Stimulated activated CD8-positive, alpha-beta memory T cell treated with anti-CD3 and anti-CD28 coated beads, Interleukin-4, amount 100 ng/mL, for 4 hours (primary cell): ENCODE data around the gene RAET1L.
"Not testable (repeated sequence)": the region's sequence is repeated elsewhere in the genome, so short reads cannot be mapped to it uniquely, and the experiment has no call there.

Experiments used
- DNase-seq, 2 donors: peaks; one replicate each; pipeline ENCODE4 v3.0.0-alpha.2; 2020; ENCODE audit warnings: low read depth in 2 of 2, low spot score in 1 of 2

Gene RAET1L

GRCh38 chr6:150018846-150019580, 6.3 kb downstream of the RAET1L start:
- DNase-seq: no peak

- DNase-seq: not testable (repeated sequence)
These were observed 8.2 kb downstream of the RAET1L start for GRCh38 chr6:150017186-150017521.

DNA sequence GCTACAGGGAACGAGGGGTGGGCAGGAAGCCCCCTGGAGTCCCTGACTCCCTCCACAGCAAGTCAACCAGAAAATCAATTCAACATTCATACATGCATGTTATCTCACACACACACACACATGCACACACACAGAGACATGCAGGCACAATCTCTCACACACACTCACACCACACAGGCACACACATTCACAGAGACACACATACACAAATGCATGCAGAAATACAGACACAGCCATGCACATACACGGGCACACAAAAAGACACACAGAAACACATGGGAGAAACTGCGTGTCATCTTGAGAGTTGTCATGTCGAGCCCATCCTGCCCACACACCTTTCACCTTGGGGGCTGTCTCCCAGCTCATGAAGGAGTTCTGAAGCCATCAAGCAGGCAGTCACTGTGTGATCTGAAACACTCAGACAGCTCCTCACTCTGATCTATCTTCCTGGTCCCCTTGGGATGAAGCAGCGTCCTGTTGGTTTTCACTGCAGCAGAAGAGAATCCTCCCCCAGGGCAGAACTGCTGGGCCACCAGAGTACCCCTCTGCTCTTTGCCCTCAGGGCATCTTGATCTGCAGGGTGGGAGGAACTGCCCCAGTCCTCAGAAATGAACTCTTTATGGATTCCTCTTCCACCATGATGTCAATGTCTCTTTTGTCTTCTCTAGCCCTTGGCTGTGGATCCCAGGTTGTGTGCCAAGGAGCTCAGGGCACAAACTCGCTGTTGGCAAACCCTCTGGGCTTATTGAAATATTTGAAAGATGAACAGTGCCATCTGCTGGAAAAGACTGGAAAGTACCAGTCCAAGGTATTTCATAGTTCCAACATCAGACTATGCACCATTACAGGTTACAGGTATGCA, 8.8 kb downstream of the RAET1L start:
- no peak for DNase-seq

- DNase-seq: not testable (repeated sequence)
These were observed 9.9 kb downstream of the RAET1L start for GRCh38 chr6:150015281-150016001.

DNA sequence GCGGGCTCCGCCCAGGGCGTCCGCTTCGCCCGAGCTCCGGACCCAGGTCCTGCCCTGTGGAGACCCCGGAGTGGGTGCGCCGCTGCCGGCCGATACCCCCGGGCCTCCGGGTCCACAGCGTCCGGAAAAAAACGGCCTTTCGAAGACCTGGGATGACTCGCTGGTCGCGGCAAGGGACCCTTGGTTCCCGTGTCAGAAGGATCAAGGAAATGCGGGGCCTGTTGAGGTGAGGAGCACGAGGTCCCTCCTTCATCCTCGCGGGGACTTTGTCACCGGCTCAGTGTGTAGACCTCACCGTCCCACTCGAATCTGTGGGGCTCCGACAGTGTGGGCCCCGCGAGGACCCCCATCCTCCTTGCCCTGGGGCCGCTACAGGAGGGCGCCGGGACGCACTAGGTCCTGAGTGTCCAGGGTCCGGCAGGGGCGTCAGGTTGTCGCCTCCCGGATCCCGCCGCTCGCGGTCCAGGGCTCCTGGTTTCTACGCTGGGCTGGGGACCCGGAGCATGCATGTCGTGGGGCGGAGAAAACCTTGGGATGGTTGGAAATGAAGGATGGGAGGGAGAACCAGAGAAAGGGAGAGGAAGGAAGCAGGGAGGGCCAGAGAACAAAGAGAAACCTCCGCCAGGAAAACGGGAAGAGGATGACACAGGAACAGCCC, 10.6 kb downstream of the RAET1L start:
- DNase-seq: not testable (repeated sequence)

GRCh38 chr6:150013785-150014622, 11.3 kb downstream of the RAET1L start:
- DNase-seq: not testable (repeated sequence)

DNA sequence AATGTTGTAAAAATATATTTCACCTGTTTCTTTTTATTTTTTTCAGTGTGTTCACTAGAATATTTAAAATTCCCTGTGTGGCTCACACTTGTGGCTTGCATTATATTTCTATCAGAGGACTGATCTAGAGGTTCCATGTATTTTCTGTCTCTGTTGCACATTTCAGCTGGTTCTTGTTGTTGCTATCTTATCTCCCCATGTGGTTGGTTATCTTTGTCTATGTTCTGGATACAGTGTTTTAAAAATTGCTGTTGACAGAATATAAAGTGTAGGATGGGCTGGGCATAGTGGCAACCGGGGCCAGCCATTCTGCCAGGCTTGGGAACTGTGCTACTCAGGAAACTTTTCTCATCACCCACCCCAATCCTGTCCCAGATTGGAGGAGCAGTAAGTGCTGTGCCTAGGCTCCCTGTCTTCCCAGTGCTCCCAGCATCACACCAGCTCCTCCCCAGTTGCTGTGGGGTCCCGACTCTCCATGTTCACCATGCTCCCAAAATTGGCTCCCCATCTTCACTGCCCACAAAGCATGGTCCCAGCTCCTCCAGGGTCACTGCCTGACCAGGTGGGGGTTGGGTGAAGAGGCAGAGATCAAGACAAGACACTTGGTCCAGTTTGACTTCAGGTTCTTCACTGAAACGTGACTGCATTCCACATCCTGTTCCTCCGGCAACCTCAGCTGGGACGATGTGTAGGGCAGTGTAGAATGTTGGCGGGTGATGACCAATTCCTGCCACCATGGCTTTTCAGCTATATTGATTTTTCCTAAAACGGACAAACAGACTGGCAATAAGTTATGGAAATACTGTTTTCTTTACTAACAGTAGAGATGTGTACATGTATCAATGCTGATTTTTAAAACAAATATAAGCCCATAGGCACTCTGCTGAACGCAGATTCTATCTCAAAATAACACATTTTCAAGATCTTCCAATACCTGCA, 12.2 kb downstream of the RAET1L start:
- DNase-seq: not testable (repeated sequence)

GRCh38 chr6:150008588-150008987, 16.7 kb downstream of the RAET1L start:
- DNase-seq: peak in 1 of 2 donors; percentile 18

DNA sequence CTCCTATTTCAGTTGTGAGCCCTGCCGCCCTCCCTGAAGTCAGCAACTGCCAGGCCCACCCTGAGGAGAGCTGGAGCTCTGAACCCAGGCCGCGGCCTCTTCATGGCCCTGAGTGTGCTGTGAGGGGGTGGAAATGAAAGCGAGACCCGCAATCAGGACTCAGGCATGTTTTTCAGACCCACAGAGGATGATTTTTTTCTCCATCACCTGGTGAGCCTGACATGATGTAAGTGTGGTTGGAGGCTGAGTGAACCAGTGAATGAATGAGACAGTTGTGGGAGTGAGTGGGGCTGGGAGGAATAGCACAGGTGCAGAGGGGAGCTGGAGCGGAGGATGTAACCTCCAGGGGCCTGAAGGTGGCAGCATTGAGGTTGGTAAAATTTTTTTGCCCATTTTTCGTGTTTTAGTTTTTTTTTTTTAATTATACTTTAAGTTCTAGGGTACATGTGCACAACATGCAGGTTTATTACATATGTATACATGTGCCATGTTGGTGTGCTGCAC, 18.3 kb downstream of the RAET1L start:
- no peak for DNase-seq

DNA sequence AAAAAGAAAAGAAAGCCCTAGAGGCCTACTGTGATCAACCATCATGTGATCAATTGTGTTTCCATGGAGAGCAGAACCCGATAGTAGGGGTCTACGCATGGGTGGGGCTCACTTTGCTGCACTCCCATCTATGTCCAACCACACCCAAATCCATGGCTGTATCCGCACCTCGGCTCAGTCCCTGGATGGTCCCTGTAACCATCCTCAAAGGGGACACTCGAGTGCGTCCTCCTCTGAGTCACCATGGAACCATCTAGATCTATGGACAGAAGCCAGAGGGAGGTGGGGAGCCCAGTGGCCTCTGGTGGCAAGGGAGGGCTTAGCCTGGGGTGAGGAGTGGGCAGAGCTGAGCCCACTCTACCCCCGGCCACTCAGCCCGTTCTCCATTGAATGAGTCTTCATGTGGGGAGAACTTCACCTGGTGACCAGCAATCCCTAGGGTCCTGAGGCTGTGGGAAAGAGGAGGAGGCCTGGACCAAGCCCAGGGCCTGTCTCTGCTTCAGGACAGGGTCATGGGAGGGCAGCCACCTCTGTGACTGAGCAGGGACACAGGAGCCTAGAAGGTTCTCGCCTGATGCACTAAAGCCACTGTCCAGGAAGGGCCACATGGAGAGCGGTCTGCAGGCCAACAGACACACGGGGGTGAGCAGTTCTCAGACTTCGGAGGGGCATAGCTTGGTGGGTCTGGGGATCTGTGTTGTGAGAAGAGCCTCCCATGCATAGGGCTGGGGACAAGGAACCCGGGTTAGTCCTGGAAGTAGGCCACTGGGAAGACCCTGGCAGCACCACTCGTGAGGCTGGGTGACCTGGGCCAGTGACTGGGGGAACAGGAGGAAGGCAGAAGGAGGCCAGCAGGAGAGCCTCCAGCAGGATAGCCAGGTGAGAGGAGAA, 19.3 kb downstream of the RAET1L start:
- no peak for DNase-seq

DNA sequence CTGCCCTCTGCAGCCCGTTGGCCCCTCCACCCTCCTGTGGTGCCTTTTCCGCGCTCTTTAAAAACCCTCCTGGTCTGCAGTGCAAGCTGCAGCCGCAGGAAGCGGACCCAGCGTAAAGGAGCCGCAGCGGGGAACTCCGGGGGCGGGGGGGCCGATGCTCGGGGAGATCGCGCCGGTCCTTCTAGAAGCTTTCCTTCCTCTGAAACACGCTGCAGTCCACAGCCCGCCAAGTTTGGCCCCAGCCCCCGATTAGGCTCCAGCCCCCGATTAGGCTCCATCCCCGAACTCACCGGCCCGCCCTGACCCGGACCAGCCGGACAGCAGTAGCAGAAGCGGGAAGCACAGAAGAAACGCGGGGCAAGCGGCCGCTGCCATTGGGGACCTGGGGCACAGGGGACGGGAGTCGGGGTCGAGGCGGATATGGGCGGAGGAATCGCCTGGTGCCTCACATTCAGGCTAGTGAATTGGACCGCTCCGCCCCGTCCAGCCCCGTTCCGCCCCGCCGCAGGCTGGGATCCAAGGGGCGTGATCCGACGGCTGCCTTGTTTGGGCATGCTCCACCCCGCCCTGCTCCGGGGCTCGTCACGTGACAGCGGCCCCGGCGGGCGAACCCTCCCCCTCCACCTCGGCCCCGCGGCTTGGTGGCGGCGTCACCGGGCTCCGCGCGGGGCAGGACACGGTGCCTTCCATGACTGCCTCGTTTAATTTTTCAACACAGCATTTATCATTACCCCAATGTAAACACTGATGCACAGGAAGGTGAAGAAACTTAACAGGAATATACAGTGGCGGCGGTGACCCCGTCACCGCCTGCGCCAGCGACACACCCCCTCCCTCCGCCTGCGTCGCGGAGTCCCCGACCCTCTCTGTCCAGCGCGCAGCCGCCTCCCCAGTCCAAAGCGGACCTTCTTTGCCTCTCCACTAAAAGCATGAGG, 20.3 kb downstream of the RAET1L start:
- DNase-seq: peak; percentile 67 to 80

- peak in 1 of 2 donors; percentile 27 for DNase-seq
These were observed 21.1 kb downstream of the RAET1L start for GRCh38 chr6:150004101-150004782.

DNA sequence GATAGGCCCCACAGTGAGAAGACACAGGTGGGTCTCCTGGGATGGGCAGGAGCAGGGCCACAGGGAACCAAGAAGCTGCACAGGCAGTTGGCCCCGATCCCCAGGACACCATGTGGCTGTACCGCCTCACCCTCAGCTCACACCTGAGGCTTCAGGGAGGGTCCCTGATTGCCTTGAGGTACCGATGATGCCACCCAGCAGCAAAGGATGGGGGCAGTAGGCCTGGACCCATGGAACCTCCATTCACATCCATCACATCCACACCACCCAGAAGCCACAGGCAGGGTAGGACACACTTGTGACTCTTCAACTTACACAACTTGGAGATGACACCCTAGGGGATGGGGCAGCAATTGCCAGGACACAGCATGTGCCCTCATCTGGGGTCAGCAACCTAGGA, 21.7 kb downstream of the RAET1L start:
- not testable (repeated sequence) for DNase-seq

DNA sequence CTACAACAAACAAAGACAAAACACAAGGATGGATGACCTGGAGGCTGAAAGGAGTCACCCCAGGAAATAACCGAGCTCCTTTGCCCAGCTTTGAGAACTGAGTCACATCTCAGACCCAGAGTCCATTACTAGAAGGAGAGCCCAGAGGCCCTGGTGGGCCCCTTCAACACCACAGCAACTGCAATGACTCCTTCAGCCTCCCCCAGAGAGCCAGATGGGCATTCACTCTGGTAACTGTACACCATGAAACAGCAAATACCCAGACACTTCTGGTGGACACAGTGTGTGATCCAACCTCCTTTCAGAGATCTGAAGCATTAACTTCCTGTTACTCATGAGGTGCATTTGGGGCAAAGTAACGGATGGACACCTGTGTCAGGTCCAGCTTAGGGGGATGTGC, 22.6 kb downstream of the RAET1L start:
- DNase-seq: no peak

DNA sequence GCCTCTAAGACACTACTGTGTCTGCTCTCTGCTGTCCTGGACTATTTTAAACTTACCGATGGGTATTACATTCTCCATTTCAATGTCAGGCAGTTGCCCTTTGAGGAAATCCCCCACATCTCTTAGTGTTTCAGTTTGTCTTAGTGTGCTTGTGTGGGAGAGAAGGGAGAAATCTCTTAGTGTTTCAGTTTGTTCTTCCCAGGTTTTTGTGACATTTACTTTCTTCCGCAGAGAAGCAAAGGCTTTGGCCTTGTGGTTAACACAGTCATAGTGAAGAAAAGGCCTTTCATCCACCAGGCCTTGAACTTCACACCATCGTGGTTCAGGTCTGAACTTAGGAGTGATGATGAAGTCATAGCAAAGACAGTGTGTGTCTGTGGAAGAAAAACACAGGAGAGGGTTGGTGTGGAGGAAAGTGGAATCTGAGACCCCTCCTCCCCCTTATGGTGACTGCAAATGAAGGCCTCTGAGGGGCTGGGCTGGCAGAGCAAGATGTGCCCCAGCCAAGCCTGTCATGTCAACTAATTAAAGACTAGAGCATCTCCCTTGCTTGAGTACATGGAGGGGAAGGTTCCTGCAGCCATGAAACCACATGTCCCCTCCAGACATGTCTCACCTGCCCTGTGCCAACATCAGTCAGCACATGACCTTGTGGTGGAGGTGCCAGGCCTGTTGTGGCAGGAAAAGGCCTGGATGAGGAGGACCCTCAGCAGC, 23.9 kb downstream of the RAET1L start:
- no peak for DNase-seq

DNA sequence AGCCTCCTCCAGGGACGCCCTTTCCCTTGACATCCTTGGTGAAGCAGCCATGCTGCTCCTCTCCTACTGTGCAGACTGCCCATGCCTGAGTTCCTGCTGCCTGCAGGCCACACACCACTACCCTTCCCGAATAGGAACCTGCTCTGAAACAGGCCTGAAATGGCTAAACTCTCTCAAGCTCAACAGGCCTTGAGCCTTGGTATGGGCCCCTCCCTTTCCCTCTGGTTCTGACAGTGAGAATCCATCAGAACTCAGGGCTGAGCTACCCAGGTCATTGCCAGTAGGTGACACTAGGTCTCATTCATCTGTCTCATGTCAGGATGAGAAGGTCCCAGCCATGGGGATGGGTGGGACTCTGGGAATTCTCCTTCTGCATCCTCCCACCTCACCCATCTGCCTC, 25.7 kb downstream of the RAET1L start:
- no peak for DNase-seq
